ENCODE data around the gene LDHD.

The LDHD gene

GRCh38 chr16:75114179-75114945, 2.2 kb downstream of the LDHD start:
- no peak for DNase-seq (ENCODE audit: low read depth)

- no peak for DNase-seq (ENCODE audit: low read depth)
Measured at GRCh38 chr16:75113541-75114121, 2.9 kb downstream of the LDHD start.

GRCh38 chr16:75112734-75113491, 3.7 kb downstream of the LDHD start:
- DNase-seq (ENCODE audit: low read depth), result no peak

- DNase-seq (ENCODE audit: low read depth), result no peak
Measured at GRCh38 chr16:75111961-75112733, 4.4 kb downstream of the LDHD start.

GRCh38 chr16:75111514-75111940, 5.1 kb downstream of the LDHD start:
- no peak for DNase-seq (ENCODE audit: low read depth)

- DNase-seq (ENCODE audit: low read depth), result peak; percentile 73
Measured at GRCh38 chr16:75110637-75111513, 5.7 kb downstream of the LDHD start.

GRCh38 chr16:75109732-75110243, 6.8 kb downstream of the LDHD start:
- no peak for DNase-seq (ENCODE audit: low read depth)

- peak; percentile 76 for DNase-seq (ENCODE audit: low read depth)
Measured at GRCh38 chr16:75108792-75109731, 7.5 kb downstream of the LDHD start.

GRCh38 chr16:75107505-75107904, 9.1 kb downstream of the LDHD start:
- no peak for DNase-seq (ENCODE audit: low read depth)

GRCh38 chr16:75106351-75107274, 10.0 kb downstream of the LDHD start:
- no peak for DNase-seq (ENCODE audit: low read depth)

- DNase-seq (ENCODE audit: low read depth), result no peak
Measured at GRCh38 chr16:75105306-75106061, 11.1 kb downstream of the LDHD start.

GRCh38 chr16:75104836-75105235, 11.7 kb downstream of the LDHD start:
- no peak for DNase-seq (ENCODE audit: low read depth)

- no peak for DNase-seq (ENCODE audit: low read depth)
Measured at GRCh38 chr16:75103994-75104393, 12.6 kb downstream of the LDHD start.

GRCh38 chr16:75102595-75102994, 14.0 kb downstream of the LDHD start:
- DNase-seq (ENCODE audit: low read depth), result no peak

GRCh38 chr16:75101635-75102034, 14.9 kb downstream of the LDHD start:
- no peak for DNase-seq (ENCODE audit: low read depth)

GRCh38 chr16:75100603-75100990, 16.0 kb downstream of the LDHD start:
- no peak for DNase-seq (ENCODE audit: low read depth)

- DNase-seq (ENCODE audit: low read depth), result no peak
Measured at GRCh38 chr16:75099738-75100602, 16.6 kb downstream of the LDHD start.
